Measurements from ENCODE around the gene MESD. TPM values are rescaled to one million over a fixed set of nuclear protein-coding genes. Genes with fewer than 3 reads are reported as not detected.

Gene MESD
- total and polyA plus RNA-seq, 9 of the 15 experiments (the other 6 are each of a cell fraction or from before 2014, with no cell fraction given): 11.3 to 39.7 (median 22.8) TPM

DNA sequence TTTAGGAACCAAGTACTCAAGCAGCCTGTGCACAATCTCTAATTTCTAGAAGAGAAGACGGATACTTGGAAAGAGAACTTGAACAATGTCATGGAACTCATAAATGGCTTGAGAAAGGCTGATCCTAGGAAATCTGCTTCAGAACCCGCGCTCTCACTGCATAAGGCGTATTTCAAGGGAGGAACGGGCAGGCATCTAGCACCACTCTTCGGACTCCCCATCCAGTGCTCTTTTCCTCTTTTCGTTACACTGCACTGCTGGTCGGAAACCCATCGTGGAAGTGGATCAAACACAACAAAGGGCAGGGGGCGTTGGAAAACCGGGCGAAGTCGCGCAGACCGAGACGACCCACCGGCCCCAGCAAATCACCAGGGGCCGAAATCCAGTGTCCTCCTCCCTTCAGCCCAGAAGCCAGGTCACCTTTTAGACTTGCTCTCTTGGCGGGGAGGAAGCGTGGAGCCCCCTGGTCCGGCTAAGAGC lies 10.6 kb upstream of the MESD start (continued):
- no peak for TF ChIP-seq ZNF592 (IDR thresholded peaks at IDR 0.05)
- no peak for TF ChIP-seq PML (IDR thresholded peaks at IDR 0.05; ENCODE audit: low read length)
- TF ChIP-seq BCOR (IDR thresholded peaks at IDR 0.05): 0 out of 2 replicates have a peak, but pooled peaks have one; percentile 40
- TF ChIP-seq NCOA1 (IDR thresholded peaks at IDR 0.05; ENCODE audit: low read depth): 0 out of 2 replicates have a peak, but pooled peaks have one; percentile 15
- peak; percentile 53; the same call in 1 of the 2 replicates for TF ChIP-seq NFRKB (IDR thresholded peaks at IDR 0.05; ENCODE audit: low read depth)
- peak; percentile 26 for TF ChIP-seq KDM5B (IDR thresholded peaks at IDR 0.05; ENCODE audit: insufficient replicate concordance, low read depth, low read length)
- no peak for TF ChIP-seq PTTG1 (tag; IDR thresholded peaks at IDR 0.05; ENCODE audit: low read depth)
- TF ChIP-seq XRCC5 (IDR thresholded peaks at IDR 0.05; ENCODE audit: low read depth, low read length): 0 out of 2 replicates have a peak, but pooled peaks have one; percentile 22
- no peak for TF ChIP-seq CEBPG (CRISPR knock-in tag; IDR thresholded peaks at IDR 0.05)
- 0 out of 4 replicates have a peak, but pooled peaks of 1 of the 2 experiments have one; percentile 45 for TF ChIP-seq CEBPG (tag; conservative IDR thresholded peaks at IDR 0.05 in 1 of 2, IDR thresholded peaks at IDR 0.05 in 1 of 2)
- TF ChIP-seq BRD9 (IDR thresholded peaks at IDR 0.05; ENCODE audit: low read depth, partially characterized antibody): peak; percentile 51
- TF ChIP-seq SMARCA4 (IDR thresholded peaks at IDR 0.05): no peak
- TF ChIP-seq THRAP3 (IDR thresholded peaks at IDR 0.05; ENCODE audit: borderline replicate concordance): no peak
- TF ChIP-seq ARNT (IDR thresholded peaks at IDR 0.05): 0 out of 4 replicates have a peak, but pooled peaks of 1 of the 2 experiments have one; percentile 44
- TF ChIP-seq TAF7 (tag; IDR thresholded peaks at IDR 0.05): no peak
- no peak for TF ChIP-seq PHB2 (IDR thresholded peaks at IDR 0.05; ENCODE audit: low read depth)
- TF ChIP-seq, protein P1, sequence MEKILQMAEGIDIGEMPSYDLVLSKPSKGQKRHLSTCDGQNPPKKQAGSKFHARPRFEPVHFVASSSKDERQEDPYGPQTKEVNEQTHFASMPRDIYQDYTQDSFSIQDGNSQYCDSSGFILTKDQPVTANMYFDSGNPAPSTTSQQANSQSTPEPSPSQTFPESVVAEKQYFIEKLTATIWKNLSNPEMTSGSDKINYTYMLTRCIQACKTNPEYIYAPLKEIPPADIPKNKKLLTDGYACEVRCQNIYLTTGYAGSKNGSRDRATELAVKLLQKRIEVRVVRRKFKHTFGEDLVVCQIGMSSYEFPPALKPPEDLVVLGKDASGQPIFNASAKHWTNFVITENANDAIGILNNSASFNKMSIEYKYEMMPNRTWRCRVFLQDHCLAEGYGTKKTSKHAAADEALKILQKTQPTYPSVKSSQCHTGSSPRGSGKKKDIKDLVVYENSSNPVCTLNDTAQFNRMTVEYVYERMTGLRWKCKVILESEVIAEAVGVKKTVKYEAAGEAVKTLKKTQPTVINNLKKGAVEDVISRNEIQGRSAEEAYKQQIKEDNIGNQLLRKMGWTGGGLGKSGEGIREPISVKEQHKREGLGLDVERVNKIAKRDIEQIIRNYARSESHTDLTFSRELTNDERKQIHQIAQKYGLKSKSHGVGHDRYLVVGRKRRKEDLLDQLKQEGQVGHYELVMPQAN (IDR thresholded peaks at IDR 0.05; ENCODE audit: borderline replicate concordance): 0 out of 2 replicates have a peak, but pooled peaks have one; percentile 14
